Adrenal gland (tissue), 5 donors: ENCODE data around the gene CD247.

Source experiments
- POLR2A ChIP-seq, 2 donors: fragments of 450-650 bp; IDR thresholded peaks; one replicate each; pipeline ENCODE4 v1.6.1; 2017; ENCODE audit warnings: antibody characterized with exemption in 2 of 2, mild to moderate bottlenecking in 2 of 2, moderate library complexity in 1 of 2
- TF ChIP-seq, protein P1 (sequence below), 6 experiments: fragments of 450-650 bp in 4 of 6; fragments of 200-600 bp in 2 of 6; sonication (generic) in 1 of 6; IDR thresholded peaks; 1 replicate in 5 of 6; 2 replicates in 1 of 6; pipeline versions ENCODE4 v1.5.1 to v1.8.0; 2016 to 2021; ENCODE audit warnings: antibody characterized with exemption in 6 of 6, mild to moderate bottlenecking in 2 of 6, moderate library complexity in 1 of 6
- donor health status: DM: no; HTN: no; CAD: no.

DNA sequence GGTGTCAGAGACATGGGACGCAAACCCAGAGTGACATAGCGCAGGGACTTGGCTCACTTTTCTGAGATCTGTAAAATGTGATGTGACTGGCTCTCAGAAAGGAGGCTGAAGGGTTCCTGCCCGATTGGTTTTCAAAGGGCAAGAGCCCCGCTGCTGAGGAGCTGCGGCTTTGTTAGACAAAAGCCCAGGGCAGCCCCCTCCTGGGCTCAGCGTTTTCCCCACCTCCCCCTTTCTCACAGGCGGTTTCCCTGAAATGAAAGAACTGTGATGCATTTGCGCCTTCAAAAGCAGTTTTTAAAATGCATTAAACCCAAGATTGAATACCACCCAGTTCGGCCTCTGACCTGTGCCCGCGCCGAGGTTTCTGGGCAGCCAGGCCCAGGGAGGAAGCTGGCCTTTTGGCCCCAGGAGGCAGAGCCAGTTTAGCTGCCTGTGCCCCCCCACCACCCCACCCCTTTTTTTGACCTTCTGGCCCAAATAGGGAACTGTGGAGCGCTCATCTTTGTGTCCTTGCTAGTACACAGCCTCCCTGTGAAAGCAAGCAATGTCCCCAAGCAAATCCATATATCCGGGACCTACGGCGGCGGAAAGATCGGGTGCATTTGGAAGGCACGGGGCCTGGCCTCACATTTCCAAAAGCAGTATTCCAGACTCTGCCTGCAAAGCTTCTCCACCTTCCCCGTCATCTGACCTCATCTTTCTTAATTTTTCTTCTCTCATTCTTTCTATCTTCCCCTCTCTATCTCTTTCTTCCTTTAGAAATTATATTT lies 28.6 kb downstream of the CD247 start:
- no peak for TF ChIP-seq POLR2A (IDR thresholded peaks at IDR 0.05)
- TF ChIP-seq, protein P1, sequence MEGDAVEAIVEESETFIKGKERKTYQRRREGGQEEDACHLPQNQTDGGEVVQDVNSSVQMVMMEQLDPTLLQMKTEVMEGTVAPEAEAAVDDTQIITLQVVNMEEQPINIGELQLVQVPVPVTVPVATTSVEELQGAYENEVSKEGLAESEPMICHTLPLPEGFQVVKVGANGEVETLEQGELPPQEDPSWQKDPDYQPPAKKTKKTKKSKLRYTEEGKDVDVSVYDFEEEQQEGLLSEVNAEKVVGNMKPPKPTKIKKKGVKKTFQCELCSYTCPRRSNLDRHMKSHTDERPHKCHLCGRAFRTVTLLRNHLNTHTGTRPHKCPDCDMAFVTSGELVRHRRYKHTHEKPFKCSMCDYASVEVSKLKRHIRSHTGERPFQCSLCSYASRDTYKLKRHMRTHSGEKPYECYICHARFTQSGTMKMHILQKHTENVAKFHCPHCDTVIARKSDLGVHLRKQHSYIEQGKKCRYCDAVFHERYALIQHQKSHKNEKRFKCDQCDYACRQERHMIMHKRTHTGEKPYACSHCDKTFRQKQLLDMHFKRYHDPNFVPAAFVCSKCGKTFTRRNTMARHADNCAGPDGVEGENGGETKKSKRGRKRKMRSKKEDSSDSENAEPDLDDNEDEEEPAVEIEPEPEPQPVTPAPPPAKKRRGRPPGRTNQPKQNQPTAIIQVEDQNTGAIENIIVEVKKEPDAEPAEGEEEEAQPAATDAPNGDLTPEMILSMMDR (IDR thresholded peaks at IDR 0.05): no peak
